Endothelial cell of coronary artery (primary cell): ENCODE results near the gene HLA-DOA. TPM values are rescaled to one million over a fixed set of nuclear protein-coding genes. Genes with fewer than 3 reads are reported as not detected.

Experiments
- total RNA-seq: library from RNA; depleted of rRNA; stranded (reverse); fragments of >200 nt; gene quantifications from 2 replicates; pipeline ENCODE4 v1.2.3, GENCODE V29; 2014

Gene HLA-DOA
- total RNA-seq, result under 0.01 TPM in 1 of 2 replicates, not detected in the other

GRCh38 chr6:33008944-33009861 lies at the start of gene HLA-DOA:
Gene HLA-DOA (minus strand): TSS chr6:33009591.

DNA sequence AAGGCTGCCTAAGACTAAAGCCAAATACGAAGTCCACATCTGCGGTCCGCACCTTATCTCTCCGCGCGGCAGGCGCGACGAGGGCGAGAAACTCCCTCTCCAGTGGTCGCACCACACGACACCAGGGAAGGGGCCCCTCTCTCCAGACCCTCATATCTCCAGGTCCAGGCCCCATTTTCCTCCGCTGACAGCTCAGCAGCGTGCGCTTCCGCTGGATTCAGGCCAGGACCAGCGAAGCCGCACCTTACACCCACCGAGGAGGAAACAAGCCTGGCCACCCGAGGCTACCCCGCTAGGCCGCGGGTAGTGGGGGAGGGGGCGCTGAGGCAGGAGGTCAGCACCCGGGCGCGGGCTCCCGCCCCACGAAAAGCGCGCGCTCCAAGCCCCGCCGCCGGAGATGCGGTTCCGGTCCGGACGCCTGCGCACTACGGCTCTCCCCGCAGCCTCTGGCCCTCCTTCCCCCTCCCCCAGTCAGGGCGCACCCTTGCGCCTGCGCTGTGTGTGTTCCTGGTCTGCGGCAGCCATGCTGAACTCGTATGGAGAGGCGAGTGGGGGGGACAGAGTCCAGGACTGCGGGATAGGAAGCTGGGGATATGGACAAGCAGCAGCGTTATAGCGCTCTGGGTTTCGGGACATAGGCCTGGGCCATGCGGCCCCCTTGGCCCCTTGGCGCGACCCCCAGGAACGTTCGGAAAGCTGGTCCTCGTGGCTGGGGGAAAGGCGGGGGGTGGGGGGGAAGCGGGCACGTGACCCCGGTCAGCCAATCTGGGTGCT lies 41.1 kb downstream of the HLA-DOA start, which contains the start of gene BRD2:
Gene BRD2, plus strand, starts transcription at position 502 of the 774 bp plus-strand sequence. CDS start 4,305 bp downstream, outside the sequence.

Other genes with a start within 250 kb of the HLA-DOA start
- gene HLA-DQB2, start 246.1 kb downstream of the HLA-DOA start, total RNA-seq, result not detected in 2 replicates
- gene HLA-DOB, start 192.6 kb downstream of the HLA-DOA start, total RNA-seq, result 0.47 TPM in 1 of 2 replicates, not detected in the other
- 36.6 and 42.7 TPM in 2 replicates for gene TAP2, start 170.9 kb downstream of the HLA-DOA start, total RNA-seq
- 46.6 and 69.2 TPM in 2 replicates for gene PSMB8, start 165.5 kb downstream of the HLA-DOA start, total RNA-seq
- gene TAP1, start 155.9 kb downstream of the HLA-DOA start, total RNA-seq, result 35.1 and 52.2 TPM in 2 replicates
- 8.6 and 32.4 TPM in 2 replicates for gene PSMB9, start 155.4 kb downstream of the HLA-DOA start, total RNA-seq
- 0.27 TPM in 1 of 2 replicates, not detected in the other for gene HLA-DMB, start 68.6 kb downstream of the HLA-DOA start, total RNA-seq
- 0.27 and 0.75 TPM in 2 replicates for gene HLA-DMA, start 56.5 kb downstream of the HLA-DOA start, total RNA-seq
- 48.0 and 63.6 TPM in 2 replicates for gene BRD2, start 41.0 kb downstream of the HLA-DOA start, total RNA-seq
- 1.9 and 3.5 TPM in 2 replicates for gene HLA-DPA1, start 64.1 kb upstream of the HLA-DOA start, total RNA-seq
- 6.3 and 9.2 TPM in 2 replicates for gene HLA-DPB1, start 66.4 kb upstream of the HLA-DOA start, total RNA-seq
- 0.09 and 0.19 TPM in 2 replicates for gene COL11A2, start 182.9 kb upstream of the HLA-DOA start, total RNA-seq
- 18.3 and 20.6 TPM in 2 replicates for gene RXRB, start 191.1 kb upstream of the HLA-DOA start, total RNA-seq
- 108 and 126 TPM in 2 replicates for gene SLC39A7, start 191.3 kb upstream of the HLA-DOA start, total RNA-seq
- 3.6 and 4.7 TPM in 2 replicates for gene HSD17B8, start 195.1 kb upstream of the HLA-DOA start, total RNA-seq
- 17.6 and 23.9 TPM in 2 replicates for gene RING1, start 198.9 kb upstream of the HLA-DOA start, total RNA-seq